Uterus (tissue), 2 donors: ENCODE data around the gene ZNF485.

Experiments
- POLR2A ChIP-seq, 2 donors: fragments of 450-650 bp; IDR thresholded peaks; one replicate each; pipeline ENCODE4 v1.6.1; 2016; ENCODE audit warnings: antibody characterized with exemption in 2 of 2, mild to moderate bottlenecking in 1 of 2, moderate library complexity in 1 of 2
- TF ChIP-seq, protein P1 (sequence below), 4 experiments: fragments of 200-600 bp in 2 of 4; fragments of 450-650 bp in 2 of 4; sonication (generic) in 2 of 4; IDR thresholded peaks; one replicate each; pipeline ENCODE4 v1.5.1; 2016 to 2019; ENCODE audit warnings: antibody characterized with exemption in 4 of 4, mild to moderate bottlenecking in 2 of 4, moderate library complexity in 1 of 4

GRCh38 chr10:43640603-43641002 is 34.4 kb downstream of the ZNF485 start:
- TF ChIP-seq, protein P1, sequence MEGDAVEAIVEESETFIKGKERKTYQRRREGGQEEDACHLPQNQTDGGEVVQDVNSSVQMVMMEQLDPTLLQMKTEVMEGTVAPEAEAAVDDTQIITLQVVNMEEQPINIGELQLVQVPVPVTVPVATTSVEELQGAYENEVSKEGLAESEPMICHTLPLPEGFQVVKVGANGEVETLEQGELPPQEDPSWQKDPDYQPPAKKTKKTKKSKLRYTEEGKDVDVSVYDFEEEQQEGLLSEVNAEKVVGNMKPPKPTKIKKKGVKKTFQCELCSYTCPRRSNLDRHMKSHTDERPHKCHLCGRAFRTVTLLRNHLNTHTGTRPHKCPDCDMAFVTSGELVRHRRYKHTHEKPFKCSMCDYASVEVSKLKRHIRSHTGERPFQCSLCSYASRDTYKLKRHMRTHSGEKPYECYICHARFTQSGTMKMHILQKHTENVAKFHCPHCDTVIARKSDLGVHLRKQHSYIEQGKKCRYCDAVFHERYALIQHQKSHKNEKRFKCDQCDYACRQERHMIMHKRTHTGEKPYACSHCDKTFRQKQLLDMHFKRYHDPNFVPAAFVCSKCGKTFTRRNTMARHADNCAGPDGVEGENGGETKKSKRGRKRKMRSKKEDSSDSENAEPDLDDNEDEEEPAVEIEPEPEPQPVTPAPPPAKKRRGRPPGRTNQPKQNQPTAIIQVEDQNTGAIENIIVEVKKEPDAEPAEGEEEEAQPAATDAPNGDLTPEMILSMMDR (IDR thresholded peaks at IDR 0.05): no peak
- no peak for TF ChIP-seq POLR2A (IDR thresholded peaks at IDR 0.05)
